GM21381 (cell line): ENCODE measurements around the gene MYO1A.
"Not testable (repeated sequence)": the region's sequence is repeated elsewhere in the genome, so short reads cannot be mapped to it uniquely, and the experiment has no call there.

Experiments
- ATAC-seq: cut with Tn5 transposase; IDR thresholded peaks from one replicate; pipeline ENCODE4 v1.9.1; 2021; ENCODE audit warnings: mild to moderate bottlenecking, moderate library complexity; ENCODE audit not compliant: unreplicated experiment

Gene MYO1A

DNA sequence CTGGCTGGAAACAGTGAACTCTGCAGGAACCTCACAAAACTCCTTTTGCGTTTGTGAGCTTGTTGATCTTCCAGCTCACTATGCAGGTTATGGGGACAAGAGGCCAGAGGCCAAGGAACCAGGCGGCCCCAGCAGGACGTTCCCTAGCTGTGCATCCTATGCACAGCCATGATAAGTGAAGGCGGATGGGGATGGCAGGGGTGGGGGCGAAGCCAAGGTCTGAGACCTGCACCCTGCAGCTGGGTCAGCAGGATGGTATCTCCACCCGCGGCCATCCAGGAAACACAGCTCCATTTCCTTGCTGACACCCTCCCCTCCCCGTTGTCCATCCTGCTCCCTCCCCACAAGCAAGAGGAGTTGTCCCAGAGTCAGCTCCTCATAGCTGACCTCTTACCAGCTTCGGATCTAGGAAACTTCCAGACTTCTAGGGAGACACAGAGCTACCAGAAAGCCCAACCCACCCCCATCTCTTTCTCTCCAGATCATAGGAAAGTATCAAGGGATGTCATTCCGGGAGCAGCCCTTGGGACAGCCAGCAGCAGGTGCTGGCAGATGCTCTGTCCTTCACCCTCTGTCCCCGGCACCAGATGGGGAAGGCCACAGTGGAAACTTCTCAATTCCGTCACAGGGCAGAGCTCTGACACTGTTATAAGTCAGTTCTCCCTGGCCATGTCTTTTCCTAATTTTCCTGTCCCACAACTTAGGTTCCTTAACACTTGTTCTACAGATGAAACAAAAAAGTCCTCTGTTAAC, 53.0 kb downstream of the MYO1A start:
- ATAC-seq: no peak

DNA sequence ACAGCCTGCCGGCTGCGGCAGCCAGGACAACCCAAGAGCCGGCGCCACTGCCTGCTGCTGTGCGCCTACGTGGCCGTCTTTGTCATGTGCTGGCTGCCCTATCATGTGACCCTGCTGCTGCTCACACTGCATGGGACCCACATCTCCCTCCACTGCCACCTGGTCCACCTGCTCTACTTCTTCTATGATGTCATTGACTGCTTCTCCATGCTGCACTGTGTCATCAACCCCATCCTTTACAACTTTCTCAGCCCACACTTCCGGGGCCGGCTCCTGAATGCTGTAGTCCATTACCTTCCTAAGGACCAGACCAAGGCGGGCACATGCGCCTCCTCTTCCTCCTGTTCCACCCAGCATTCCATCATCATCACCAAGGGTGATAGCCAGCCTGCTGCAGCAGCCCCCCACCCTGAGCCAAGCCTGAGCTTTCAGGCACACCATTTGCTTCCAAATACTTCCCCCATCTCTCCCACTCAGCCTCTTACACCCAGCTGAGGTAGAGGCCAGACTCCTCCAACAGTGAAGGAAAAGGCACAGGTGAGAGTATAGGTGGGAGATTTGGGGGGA, 53.9 kb downstream of the MYO1A start:
- ATAC-seq: no peak

DNA sequence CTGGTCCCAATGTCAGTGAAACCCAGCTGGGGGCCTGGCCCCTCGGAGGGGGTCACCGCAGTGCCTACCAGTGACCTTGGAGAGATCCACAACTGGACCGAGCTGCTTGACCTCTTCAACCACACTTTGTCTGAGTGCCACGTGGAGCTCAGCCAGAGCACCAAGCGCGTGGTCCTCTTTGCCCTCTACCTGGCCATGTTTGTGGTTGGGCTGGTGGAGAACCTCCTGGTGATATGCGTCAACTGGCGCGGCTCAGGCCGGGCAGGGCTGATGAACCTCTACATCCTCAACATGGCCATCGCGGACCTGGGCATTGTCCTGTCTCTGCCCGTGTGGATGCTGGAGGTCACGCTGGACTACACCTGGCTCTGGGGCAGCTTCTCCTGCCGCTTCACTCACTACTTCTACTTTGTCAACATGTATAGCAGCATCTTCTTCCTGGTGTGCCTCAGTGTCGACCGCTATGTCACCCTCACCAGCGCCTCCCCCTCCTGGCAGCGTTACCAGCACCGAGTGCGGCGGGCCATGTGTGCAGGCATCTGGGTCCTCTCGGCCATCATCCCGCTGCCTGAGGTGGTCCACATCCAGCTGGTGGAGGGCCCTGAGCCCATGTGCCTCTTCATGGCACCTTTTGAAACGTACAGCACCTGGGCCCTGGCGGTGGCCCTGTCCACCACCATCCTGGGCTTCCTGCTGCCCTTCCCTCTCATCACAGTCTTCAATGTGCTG, 54.6 kb downstream of the MYO1A start:
- ATAC-seq: no peak

DNA sequence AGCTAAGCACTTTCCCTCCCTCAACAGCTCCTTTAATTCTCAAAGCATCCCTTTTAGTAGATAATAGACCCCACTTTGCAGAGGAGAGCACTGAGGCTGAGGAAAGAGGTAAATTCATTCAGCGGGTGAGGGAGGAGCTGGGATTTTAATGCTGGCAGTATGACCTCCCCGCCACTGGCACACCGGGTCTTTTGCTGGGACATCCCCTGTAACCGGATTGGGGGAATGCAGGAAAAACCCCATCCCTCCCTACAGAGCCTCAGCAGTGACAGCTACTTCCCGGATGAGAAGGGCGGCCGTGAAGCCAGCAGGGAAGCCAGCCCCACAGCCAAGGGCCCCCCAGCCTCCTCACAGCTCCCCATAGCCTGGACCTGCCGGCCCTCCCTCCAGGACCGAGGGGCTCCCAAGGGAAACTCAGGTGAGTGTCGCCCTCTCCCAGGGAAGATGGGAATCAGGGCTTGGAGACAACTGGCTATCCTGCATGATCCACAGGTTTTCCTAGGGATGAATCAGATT, 55.6 kb downstream of the MYO1A start:
- ATAC-seq: no peak

DNA sequence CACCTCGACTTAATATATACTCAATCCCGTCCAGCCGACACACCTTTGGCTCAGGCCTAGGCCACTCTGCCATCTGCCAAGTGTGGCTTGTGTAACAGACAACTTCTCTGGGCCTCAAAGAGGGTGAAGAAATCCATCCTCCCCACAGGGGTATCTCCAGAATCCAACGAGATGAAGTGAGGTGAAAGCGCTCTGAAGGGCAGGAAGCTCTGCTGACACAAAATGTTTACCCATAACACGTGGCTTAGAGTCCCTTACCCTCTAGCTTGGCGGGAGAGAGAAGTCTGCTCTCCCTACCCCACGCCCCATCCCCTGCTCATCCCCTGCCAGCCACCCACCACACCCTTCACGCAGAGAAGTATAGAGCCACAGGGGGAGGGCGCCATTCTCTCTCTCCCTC, 56.6 kb downstream of the MYO1A start:
- ATAC-seq: no peak

DNA sequence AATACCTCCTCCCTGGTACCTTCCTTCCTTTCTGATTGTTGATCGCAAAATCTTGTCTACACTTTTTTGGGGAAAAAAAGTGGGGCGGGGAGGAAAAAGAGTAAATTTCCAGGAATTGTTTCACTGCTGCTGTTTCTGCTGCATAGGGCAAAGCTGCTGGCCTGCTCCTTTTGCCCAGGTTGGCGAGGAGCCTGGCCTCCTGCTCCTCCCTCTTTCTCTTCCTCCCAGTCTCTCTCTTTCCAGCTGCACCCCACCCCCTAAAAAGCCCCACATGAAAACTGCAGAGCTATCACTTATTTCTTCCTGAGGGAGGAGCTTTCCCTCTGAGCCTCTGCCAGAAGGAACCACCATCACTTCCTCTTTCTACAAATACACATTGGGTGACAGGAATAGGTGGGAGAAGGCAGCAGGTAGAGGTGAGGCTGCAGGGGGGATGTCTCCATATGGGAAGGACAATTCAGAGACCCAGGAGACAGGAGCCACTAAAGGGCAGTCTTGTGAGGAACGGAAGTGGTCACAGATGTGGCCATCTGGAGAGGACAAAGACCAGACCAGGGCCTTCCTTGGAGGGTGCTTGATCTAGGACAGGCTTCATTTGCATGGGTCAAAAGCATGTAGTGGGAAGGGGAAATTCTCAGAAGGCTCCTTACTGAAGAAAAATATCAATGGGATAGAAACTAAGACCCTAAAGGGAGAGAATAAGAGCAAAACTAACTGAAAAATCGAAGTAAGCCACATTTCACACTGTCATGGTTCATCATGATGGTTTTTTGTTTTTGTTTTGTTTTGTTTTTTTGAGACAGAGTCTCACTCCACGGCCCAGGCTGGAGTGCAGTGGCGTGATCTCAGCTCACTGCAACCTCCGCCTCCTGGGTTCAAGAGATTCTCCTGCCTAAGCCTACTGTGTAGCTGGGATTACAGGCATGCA, 58.3 kb downstream of the MYO1A start:
- no peak for ATAC-seq

DNA sequence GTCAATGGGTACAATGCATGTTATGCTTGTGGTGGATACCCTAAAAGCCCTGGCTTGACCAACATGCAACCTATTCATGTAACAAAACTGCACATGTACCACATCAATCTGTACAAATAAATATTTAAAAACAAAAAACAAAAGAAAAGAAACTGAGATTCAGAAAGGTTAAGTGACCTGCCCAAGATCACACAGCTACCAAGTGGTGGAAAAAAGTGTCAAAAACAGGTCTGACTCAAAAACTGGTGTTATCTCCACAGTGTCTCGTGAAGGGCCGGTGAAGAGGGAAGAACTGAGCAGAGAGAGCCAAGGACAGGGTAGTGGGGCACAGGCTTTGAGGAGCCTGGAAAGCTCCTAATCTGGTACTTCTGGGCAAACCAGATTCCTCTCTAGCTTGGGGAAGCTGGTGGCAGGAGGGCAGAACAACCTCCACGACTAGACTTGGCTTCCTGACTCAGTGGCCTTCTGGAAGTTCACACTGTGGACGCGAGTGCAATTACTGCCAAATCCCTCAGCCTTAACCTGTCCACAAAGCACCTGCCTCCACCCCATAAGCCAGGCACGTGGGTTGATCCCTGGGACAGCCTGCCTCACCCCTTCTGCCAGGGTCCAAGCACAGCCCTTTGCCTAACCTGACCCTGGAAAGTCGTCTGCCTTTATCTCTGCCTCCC, 59.1 kb downstream of the MYO1A start:
- ATAC-seq: no peak

DNA sequence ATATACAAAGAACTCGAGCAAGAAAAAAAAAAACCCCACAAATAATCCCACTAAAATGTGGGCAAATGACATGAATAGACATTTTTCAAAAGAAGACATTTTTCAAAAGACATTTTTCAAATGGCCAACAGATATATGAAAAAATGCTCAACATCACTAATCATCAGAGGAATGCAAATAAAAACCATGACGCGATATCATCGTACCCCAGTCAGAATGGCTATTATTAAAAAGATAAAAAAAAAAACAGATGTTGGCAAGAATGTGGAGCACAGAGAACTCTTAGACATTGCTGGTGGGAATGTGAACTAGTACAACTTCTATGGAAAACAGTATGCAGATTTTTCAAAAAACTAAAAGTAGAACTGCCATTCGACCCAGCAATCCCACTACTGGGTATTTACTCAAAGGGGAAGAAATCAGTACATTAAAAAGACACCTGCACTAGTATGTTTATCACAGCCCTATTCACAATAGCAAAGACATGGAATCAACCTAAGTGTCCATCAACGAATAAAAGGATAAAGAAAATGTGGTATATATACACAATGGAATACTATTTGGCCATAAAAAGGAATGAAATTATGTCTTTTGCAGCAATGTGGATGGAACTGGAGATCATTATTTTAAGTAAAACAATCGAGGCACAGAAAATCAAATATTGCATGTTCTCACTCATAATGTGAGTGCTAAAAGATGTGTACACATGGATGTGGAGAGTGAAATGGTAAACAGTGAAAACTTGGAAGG, 59.9 kb downstream of the MYO1A start:
- no peak for ATAC-seq

DNA sequence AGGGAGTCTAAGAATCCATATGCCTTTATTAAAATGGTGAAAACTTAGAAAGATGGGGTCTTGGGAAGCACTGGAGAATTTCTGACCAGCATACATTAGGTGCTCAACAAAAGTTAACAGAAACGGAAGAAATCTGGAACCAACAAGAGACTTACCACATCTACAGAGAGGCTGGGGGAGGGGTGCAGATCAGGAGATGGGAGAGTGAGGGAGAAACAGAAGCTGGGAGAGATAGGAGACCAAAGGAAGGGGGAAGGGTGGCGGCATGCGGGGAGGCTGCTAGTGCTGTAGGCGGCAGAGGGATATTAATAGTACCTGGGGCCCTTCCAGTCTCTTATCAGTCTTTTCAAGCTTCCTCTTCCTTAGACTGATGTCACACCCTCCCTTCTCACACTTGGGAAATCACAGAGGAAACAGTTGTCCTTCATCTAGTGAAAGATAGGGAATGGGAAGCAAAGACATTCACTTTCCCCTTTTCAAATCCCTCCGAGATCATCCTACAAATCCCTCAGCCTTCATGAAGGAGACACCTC, 61.7 kb downstream of the MYO1A start:
- no peak for ATAC-seq

DNA sequence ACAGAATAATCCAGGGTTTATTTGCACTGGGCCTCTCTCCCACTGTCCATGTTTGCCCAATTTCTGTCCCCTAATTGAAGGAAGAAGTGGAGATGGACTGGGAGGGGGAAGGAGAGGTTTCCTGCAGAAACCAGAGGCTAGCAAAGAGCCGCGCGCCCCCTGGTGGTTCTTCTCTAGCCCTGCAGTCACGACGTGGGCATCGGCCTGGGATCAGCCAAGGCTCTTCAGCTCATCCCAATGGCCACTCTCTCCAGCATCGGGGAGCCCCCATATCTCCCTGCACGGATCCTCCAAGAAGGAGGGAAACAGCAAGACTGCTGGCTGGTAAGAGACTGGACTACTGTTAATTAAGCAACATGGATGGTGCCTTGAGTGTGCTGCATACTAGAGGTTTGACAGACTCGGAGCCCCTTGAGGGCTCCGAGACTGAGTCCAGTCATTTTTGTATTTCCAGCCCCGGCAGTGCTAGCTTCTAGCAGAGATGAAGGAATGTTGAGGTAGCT, 62.3 kb downstream of the MYO1A start:
- ATAC-seq: no peak

DNA sequence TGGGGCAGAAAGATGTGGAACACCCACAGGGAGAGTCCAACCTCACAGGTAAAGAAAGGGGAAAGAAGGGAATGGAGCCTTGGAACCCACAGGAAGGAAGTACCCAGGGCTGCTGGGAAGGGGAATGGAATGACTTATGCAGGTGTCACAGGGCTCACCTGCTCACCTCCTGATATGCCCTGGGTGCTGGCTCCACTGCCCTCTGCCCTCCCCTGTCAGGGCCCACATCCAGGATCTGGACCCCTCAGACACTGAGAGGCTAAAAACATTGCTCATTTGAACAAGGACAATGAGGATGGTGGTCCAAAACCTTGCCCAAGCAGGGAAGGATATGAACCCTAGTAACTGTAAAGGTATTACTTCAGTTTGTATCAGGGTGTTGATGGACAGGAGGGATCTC, 62.9 kb downstream of the MYO1A start:
- ATAC-seq: no peak

DNA sequence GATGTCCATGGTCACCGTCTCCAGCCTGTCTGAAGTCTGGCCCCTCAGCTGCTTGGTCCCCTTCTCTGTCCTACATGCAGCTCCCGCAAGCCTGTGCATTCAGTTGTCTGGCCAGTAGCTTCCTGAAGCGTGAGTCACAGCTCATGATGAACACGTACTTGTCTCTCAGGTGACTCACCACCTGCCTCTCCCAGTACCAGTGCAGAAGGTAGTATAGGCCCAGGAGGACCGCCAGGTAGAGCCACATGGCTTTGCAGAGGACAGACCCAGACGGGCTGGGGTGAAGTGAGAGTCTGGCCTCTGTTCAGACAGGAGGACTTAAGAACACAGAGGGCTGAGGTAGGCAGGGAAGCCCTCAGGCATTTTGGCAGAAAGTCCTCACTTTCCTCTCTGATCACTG, 64.2 kb downstream of the MYO1A start:
- ATAC-seq: not testable (repeated sequence)

DNA sequence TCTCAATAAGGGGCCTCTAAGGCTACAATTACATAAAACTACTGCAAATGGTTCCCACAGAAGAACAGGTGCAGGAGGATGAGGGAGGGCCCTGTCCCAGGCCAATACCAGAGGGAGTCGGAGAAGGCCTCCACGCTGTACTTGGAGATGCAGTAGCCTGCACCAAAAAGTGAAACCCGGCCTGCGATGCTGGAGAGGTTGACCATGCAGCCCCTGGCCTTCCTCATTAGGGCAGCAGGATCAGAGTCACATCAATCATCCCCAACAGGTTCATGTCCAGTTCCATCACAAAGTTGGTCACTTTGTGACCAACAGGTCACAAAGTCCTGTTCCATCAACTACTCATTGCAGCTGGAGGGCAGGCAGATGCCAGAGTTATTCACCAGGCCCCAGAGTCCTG, 66.5 kb downstream of the MYO1A start:
- ATAC-seq: no peak

DNA sequence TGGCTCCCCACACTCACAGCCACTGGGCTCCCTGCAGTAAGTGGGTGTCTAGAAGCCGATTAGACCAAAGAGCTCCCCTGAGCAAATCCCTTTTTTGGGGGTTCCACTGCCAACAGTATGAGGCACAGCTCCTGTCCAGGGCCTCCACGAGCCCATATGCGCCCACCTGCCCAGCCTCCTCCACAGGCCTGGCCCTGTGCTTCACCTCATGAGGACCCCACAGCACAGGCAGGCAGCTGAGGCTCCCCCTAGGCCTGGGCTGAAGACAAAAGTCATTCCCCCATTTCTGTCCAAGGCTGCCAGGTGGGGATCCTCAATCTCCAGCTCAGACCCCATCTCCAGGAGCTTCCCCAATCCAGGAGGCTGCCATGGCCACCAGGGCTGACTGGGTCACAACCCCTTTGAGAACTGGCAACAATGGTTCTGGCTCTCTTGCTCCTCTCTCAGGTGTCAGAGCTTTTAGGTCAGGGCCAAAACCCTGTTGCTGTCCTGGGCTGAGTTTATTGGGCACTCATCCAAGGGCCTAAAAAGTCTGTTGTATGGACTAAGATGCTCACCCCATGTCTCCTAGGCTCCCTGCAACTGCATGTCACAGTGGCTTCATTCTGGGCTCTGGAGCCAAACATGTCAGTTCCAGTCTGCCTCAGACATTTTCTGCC, 67.2 kb downstream of the MYO1A start:
- not testable (repeated sequence) for ATAC-seq

DNA sequence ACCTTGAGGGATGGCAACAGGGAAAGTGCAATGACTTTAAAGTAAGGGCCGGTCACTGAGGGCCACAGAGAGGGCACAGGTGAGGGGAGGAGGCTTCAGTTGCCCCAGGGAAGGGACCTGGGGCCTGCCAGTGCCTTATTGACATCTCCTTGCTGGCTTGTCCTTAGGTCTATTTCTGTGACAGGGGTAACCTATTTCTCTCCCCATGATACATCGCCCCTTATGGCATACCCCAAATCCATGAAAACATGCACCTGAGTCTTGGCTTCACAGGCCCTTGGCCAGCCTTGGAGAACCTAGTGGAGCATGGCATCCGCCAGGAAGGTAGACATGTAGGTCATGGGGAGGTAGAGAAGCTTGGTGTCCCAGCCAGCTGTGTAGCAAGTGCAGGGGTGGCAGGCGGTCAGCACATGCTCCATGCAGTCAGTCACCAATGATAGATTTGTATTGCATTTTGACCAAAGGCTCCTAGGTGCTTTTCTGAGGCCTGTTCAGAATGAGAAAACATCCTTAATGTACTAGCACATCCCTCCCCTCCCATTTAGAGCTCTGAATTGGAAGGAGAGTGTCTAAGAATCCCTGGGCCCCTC, 68.9 kb downstream of the MYO1A start:
- ATAC-seq: no peak

DNA sequence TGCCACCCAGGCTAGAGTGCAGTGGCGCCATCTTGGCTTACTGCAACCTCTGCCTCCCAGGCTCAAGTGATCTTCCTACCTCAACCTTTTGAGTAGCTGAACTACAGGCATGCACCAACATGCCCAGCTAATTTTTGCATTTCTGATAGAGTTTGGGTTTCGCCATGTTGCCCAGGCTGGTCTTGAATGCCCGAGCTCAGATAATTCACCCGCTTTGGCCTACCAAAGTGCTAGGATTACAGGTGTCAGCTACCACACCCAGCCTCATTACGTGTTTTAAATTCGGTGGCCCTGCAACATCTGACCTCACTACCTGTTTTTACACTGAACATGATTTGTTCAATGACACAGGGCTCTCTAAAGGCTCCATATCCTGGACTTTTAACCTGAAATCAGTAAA, 69.7 kb downstream of the MYO1A start:
- ATAC-seq: no peak

DNA sequence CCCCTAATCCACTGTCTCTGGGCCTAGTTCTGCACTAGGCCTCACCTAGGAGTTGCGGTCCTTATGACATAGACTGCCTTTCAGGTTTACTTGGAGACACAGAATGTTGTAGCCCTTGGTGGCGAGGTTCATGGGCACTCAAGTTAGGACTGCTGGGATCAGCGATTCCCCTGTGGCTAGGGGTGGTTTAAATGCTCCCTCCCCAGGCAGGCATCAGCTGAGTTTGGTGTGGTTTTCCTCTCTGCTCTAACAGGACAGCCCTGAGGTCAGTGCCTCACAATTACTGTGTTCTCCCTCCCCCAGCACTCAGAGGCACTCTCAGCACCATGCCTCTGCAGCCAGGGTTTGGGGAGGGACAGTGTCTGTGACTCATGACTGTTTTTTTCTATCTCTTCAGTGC, 70.3 kb downstream of the MYO1A start:
- no peak for ATAC-seq
